Measurements from ENCODE around the gene CCNDBP1. TPM values are rescaled to one million over a fixed set of nuclear protein-coding genes. Genes with fewer than 3 reads are reported as not detected.

CCNDBP1 gene
- total RNA-seq, 1 experiment from 2014 or later, result 62.5 TPM

Other genes starting within 250 kb of the CCNDBP1 start
- gene UBR1, start 79.4 kb upstream of the CCNDBP1 start, total RNA-seq (2021; ENCODE audit: unreplicated experiment), result 23.2 TPM
- gene TMEM62, start 51.8 kb upstream of the CCNDBP1 start, total RNA-seq (2021; ENCODE audit: unreplicated experiment), result 20.4 TPM
- 0.10 TPM for gene EPB42, start 35.6 kb downstream of the CCNDBP1 start, total RNA-seq (2021; ENCODE audit: unreplicated experiment)
- not detected for gene TGM5, start 81.5 kb downstream of the CCNDBP1 start, total RNA-seq (2021; ENCODE audit: unreplicated experiment)
- gene TGM7, start 116.9 kb downstream of the CCNDBP1 start, total RNA-seq (2021; ENCODE audit: unreplicated experiment), result not detected
- gene LCMT2, start 145.2 kb downstream of the CCNDBP1 start, total RNA-seq (2021; ENCODE audit: unreplicated experiment), result 12.1 TPM
- 32.8 TPM for gene ZSCAN29, start 185.6 kb downstream of the CCNDBP1 start, total RNA-seq (2021; ENCODE audit: unreplicated experiment)
- 31.9 TPM for gene TUBGCP4, start 185.7 kb downstream of the CCNDBP1 start, total RNA-seq (2021; ENCODE audit: unreplicated experiment)